Endodermal cell (in vitro differentiated cells): ENCODE data around the gene SYMPK. TPM values are rescaled to one million over a fixed set of nuclear protein-coding genes. Genes with fewer than 3 reads are reported as not detected.

Experiments
- DNase-seq: peaks from one replicate; pipeline ENCODE4 v3.0.0-alpha.2; 2017
- H3K27ac ChIP-seq: 2 replicates; pipeline ENCODE4 v1.5.1; 2013; ENCODE audit warnings: mild to moderate bottlenecking, low read depth, low read length, moderate library complexity
- H3K27me3 ChIP-seq: 2 replicates; pipeline ENCODE4 v1.6.1; 2013; ENCODE audit warnings: mild to moderate bottlenecking, low read length, moderate library complexity; ENCODE audit not compliant: insufficient read depth, control insufficient read depth, poor library complexity, severe bottlenecking
- H3K36me3 ChIP-seq: 2 replicates; pipeline ENCODE4 v1.7.0; 2013; ENCODE audit warnings: mild to moderate bottlenecking, low read length, moderate library complexity; ENCODE audit not compliant: control insufficient read depth, insufficient read depth
- H3K4me1 ChIP-seq: one replicate; pipeline ENCODE4 v1.7.0; 2013; ENCODE audit warnings: low read length; ENCODE audit not compliant: control insufficient read depth, insufficient read depth
- H3K4me3 ChIP-seq: 2 replicates; pipeline ENCODE4 v1.5.1; 2013; ENCODE audit warnings: mild to moderate bottlenecking, low read length, moderate library complexity
- H3K9ac ChIP-seq: 2 replicates; pipeline ENCODE4 v1.6.1; 2013; ENCODE audit warnings: mild to moderate bottlenecking, low read length, moderate library complexity; ENCODE audit not compliant: poor library complexity, severe bottlenecking; ENCODE audit errors: extremely low read depth
- H3K9me3 ChIP-seq: 2 replicates; pipeline ENCODE4 v1.6.1; 2013; ENCODE audit warnings: mild to moderate bottlenecking, low read length, moderate library complexity; ENCODE audit not compliant: control insufficient read depth
- H3K27ac Mint-ChIP-seq: 2 replicates; pipeline ENCODE4 v1.8.0; 2020; ENCODE audit warnings: mixed read lengths
- H3K27me3 Mint-ChIP-seq: 2 replicates; pipeline ENCODE4 v1.8.0; 2021; ENCODE audit warnings: mild to moderate bottlenecking, mixed read lengths; ENCODE audit not compliant: insufficient read depth
- H3K36me3 Mint-ChIP-seq: 2 replicates; pipeline ENCODE4 v1.8.0; 2020; ENCODE audit warnings: low read depth, mixed read lengths
- H3K4me1 Mint-ChIP-seq: 2 replicates; pipeline ENCODE4 v1.8.0; 2020; ENCODE audit warnings: mixed read lengths
- H3K4me3 Mint-ChIP-seq: 2 replicates; pipeline ENCODE4 v1.8.0; 2020; ENCODE audit warnings: mild to moderate bottlenecking, moderate library complexity, mixed read lengths
- H3K9me3 Mint-ChIP-seq: 2 replicates; pipeline ENCODE4 v1.8.0; 2020; ENCODE audit warnings: mild to moderate bottlenecking, mixed read lengths
- CTCF ChIP-seq: fragments of 200-600 bp; sonication (generic); conservative IDR thresholded peaks from 2 replicates; pipeline ENCODE4 v1.5.0; 2021; ENCODE audit warnings: antibody characterized with exemption, mild to moderate bottlenecking
- WGBS, 2 experiments: methylation state at CpG; one replicate each; pipeline versions ENCODE4 v1.1.5 to v1.1.7; 2013; ENCODE audit warnings: missing lambda C conversion rate in 2 of 2, mixed read lengths in 1 of 2; ENCODE audit not compliant: insufficient coverage in 1 of 2, insufficient read length in 1 of 2; 5-methylcytosine and 5-hydroxymethylcytosine counted together
- total RNA-seq, 2 donors: library from RNA; stranded (reverse); fragmentation: NEBNext Ultra II Directional in 1 of 2; extraction: Animal tissue kit (Norgen Biotek cat#: 25700) in 1 of 2; gene quantifications; 2 replicates in 1 of 2; 3 replicates in 1 of 2; pipeline ENCODE4 v1.2.1, GENCODE V29; 2021

Gene SYMPK
- total RNA-seq, 2 donors from 2014 or later: 104 to 119 TPM

GRCh38 chr19:45773384-45773783 is 89.6 kb downstream of the SYMPK start:
- DNase-seq: no peak
- H3K27ac Mint-ChIP-seq: no peak overlapping the region
- Histone ChIP-seq H3K36me3 (peaks cover 24% of the 10 kb centered on the region), H3K27me3 (no peaks in the 10 kb centered on the region), H3K9ac (no peak overlapping the region), H3K9me3 (no peaks in the 10 kb centered on the region), H3K27ac (no peak overlapping the region), H3K4me3 (no peak overlapping the region), H3K4me1 (no peaks in the 10 kb centered on the region)
- no peak overlapping the region for H3K4me3 Mint-ChIP-seq
- no peaks in the 10 kb centered on the region for H3K9me3 Mint-ChIP-seq
- 90% methylated on average over 2 of the region's 2 CpGs; no CpG with 5 or more reads in 1 of the 2 experiments for WGBS, 2 experiments
- peaks cover 45% of the 10 kb centered on the region for H3K36me3 Mint-ChIP-seq
- no peaks in the 10 kb centered on the region for H3K27me3 Mint-ChIP-seq
- peaks cover 9% of the 10 kb centered on the region for H3K4me1 Mint-ChIP-seq
- no peak for TF ChIP-seq CTCF

GRCh38 chr19:45772912-45773311 is 90.0 kb downstream of the SYMPK start:
- Histone ChIP-seq H3K4me3 (no peak overlapping the region), H3K36me3 (peaks cover 20% of the 10 kb centered on the region), H3K9ac (no peak overlapping the region), H3K9me3 (no peaks in the 10 kb centered on the region), H3K27me3 (no peaks in the 10 kb centered on the region), H3K4me1 (no peaks in the 10 kb centered on the region), H3K27ac (no peak overlapping the region)
- no peaks in the 10 kb centered on the region for H3K27me3 Mint-ChIP-seq
- no peak for DNase-seq
- H3K9me3 Mint-ChIP-seq: no peaks in the 10 kb centered on the region
- WGBS, 2 experiments: 96 to 100% methylated on average over 1 to 3 of the region's 3 CpGs
- TF ChIP-seq CTCF: no peak
- H3K27ac Mint-ChIP-seq: no peak overlapping the region
- H3K4me1 Mint-ChIP-seq: peaks cover 9% of the 10 kb centered on the region
- H3K36me3 Mint-ChIP-seq: peaks cover 40% of the 10 kb centered on the region
- H3K4me3 Mint-ChIP-seq: no peak overlapping the region

- H3K4me3 ChIP-seq: no peak overlapping the region
Measured at GRCh38 chr19:45772130-45772840, 90.7 kb downstream of the SYMPK start.

More at GRCh38 chr19:45772130-45772840, 90.7 kb downstream of the SYMPK start:
- DNase-seq: peak; percentile 45
- Mint-ChIP-seq H3K27ac (peak overlapping the region; percentile 42), H3K4me3 (no peak overlapping the region), H3K27me3 (no peaks in the 10 kb centered on the region), H3K36me3 (peaks cover 34% of the 10 kb centered on the region), H3K9me3 (no peaks in the 10 kb centered on the region), H3K4me1 (peaks cover 9% of the 10 kb centered on the region)
- Histone ChIP-seq H3K9me3 (no peaks in the 10 kb centered on the region), H3K36me3 (peaks cover 13% of the 10 kb centered on the region), H3K4me1 (no peaks in the 10 kb centered on the region), H3K27ac (no peak overlapping the region), H3K9ac (no peak overlapping the region), H3K27me3 (no peaks in the 10 kb centered on the region)
- WGBS, 2 experiments: 89 to 94% methylated on average over 5 to 14 of the region's 14 CpGs
- no peak for TF ChIP-seq CTCF
